Astrocyte (in vitro differentiated cells and primary cell): ENCODE results near the gene SLC6A9.

ENCODE experiments used
- CTCF ChIP-seq: IDR thresholded peaks from 2 replicates; pipeline ENCODE4 v1.5.1; 2011; ENCODE audit warnings: low read depth, mild to moderate bottlenecking, inconsistent platforms, low read length, moderate library complexity; ENCODE audit not compliant: insufficient read depth
- EZH2 ChIP-seq: IDR thresholded peaks from 2 replicates; pipeline ENCODE4 v1.6.1; 2012; ENCODE audit warnings: mild to moderate bottlenecking, low read length, inconsistent platforms; ENCODE audit not compliant: insufficient read depth

DNA sequence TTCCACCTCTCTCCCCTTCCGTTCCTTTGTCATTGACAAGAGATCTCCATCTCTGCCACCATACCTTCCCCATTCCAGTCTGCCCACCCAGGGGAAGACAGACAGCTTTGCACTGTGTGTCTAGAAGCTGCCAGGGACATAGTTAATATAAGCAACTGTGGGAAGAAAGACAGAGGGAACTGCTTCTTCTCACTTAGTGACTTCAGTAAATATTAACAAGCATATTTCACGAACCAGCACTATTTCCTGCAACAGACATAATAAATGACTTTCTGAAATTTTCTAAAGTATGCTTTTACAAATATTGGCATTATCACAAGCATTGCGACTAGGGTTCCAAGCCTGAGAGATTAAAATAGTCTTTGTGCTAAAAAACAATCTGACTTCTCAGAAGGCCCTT, 43.2 kb upstream of the SLC6A9 start:
- TF ChIP-seq CTCF (no peak), EZH2 (no peak)
